GM12801 (cell line): Measurements from ENCODE around the gene CGB7.

Experiments used
- TF ChIP-seq, protein P1 (sequence below): IDR thresholded peaks from one replicate; pipeline ENCODE4 v1.5.1; 2011; ENCODE audit warnings: control low read depth; ENCODE audit not compliant: insufficient read length; ENCODE audit errors: extremely low read depth

Gene CGB7

DNA sequence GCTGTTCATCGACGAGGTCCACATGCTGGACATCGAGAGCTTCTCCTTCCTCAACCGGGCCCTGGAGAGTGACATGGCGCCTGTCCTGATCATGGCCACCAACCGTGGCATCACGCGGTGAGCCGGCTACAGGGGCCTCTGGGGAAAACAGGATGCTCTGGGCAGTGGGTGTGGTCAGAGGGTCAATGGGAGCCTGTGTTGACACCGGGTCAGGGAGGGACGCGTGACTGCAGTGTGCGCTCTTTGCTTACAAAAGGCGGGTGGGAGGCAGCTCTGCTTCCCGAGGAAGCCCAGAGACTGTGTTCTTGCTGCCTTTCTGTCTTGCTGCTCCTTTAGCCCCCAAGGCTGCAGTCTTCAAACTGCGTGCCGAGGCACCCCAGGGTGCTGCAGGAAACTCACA, 46.4 kb downstream of the CGB7 start:
- TF ChIP-seq, protein P1, sequence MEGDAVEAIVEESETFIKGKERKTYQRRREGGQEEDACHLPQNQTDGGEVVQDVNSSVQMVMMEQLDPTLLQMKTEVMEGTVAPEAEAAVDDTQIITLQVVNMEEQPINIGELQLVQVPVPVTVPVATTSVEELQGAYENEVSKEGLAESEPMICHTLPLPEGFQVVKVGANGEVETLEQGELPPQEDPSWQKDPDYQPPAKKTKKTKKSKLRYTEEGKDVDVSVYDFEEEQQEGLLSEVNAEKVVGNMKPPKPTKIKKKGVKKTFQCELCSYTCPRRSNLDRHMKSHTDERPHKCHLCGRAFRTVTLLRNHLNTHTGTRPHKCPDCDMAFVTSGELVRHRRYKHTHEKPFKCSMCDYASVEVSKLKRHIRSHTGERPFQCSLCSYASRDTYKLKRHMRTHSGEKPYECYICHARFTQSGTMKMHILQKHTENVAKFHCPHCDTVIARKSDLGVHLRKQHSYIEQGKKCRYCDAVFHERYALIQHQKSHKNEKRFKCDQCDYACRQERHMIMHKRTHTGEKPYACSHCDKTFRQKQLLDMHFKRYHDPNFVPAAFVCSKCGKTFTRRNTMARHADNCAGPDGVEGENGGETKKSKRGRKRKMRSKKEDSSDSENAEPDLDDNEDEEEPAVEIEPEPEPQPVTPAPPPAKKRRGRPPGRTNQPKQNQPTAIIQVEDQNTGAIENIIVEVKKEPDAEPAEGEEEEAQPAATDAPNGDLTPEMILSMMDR = no peak

DNA sequence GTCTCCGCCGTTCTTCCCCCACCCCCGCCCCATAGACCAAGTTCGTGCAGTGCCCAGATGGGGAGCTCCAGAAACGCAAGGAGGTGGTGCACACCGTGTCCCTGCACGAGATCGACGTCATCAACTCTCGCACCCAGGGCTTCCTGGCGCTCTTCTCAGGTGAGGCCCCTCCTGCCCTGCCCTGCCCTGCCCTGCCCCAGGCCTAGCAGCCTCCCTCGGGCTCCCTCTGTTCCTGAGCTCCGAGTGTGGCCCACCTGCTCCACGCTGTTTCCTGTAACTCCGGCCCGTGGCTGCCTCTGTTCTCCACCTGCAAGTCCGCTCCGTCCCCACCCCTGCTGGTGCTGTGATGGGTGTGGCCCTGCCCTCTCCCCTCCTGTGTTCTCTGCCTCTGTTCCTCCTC, 47.1 kb downstream of the CGB7 start:
- TF ChIP-seq, protein P1 = no peak

DNA sequence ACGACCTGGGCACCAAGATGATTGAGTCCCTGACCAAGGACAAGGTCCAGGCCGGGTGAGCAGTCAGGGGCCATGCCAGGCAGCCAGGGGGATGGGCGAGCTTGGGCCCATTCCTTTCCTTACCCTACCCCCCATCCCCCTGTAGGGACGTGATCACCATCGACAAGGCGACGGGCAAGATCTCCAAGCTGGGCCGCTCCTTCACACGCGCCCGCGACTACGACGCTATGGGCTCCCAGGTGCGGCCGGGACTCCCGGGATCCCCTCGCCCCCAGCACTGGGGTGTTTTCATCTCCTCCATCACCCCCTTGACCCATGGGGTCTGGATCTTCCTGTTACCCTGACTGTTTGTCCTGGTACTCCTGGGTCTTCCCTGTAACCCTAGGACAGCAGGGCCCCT, 47.7 kb downstream of the CGB7 start:
- TF ChIP-seq, protein P1 = no peak

DNA sequence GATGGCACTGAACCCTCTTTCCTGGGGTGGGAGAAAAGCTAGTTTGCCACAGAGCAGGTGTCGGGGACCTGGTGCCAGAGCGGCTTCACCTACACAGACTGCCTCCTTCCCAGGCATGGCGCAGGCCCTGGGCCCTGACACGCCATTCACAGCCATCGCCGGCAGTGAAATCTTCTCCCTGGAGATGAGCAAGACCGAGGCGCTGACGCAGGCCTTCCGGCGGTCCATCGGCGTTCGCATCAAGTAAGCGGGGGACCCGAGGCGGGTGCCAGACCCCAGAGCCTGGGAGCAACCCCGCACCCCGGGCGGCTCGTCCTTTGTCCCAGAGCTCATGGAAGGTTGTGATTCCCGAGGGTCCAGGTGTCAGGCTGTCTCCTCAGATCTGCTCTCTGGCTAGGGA, 50.6 kb downstream of the CGB7 start:
- TF ChIP-seq, protein P1 = no peak

DNA sequence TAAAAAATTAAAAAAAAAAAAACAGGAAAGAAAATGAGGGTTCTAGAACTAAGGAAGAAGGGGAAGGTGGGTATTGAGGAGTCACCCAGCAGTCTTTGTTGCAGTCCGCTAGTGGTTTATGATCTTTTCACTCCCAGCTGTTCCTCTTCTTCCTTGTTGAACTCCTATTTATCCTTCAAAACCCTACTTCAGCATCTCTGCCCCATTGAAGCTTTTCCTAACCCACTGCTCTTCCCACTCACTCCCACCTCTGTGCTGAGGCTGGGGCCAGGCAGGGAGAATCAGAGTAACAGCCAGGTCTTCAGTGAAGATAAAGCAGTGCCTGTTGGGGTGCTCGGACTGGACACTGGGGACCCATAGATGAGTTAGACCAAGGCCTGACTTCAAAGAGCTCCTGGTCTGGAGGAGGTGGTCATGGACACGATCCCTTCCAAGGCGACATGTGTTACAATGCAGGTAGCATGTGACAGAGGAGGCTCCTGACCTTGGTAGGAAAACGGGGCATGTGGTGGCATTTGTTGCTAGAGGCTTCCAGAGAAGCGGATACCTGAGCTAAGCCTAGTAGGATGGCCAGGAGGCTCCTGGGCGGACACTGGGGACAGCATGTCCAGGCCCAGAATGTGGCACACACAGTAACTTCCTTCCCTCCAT, 52.5 kb downstream of the CGB7 start:
- TF ChIP-seq, protein P1 = no peak
